ENCODE results near the gene HIKESHI. TPM values are rescaled to one million over a fixed set of nuclear protein-coding genes. Genes with fewer than 3 reads are reported as not detected.
"Not testable (repeated sequence)": the region's sequence is repeated elsewhere in the genome, so short reads cannot be mapped to it uniquely, and the experiment has no call there.

HIKESHI gene
- total RNA-seq, 1 donor from 2014 or later, result 27.5 TPM

DNA sequence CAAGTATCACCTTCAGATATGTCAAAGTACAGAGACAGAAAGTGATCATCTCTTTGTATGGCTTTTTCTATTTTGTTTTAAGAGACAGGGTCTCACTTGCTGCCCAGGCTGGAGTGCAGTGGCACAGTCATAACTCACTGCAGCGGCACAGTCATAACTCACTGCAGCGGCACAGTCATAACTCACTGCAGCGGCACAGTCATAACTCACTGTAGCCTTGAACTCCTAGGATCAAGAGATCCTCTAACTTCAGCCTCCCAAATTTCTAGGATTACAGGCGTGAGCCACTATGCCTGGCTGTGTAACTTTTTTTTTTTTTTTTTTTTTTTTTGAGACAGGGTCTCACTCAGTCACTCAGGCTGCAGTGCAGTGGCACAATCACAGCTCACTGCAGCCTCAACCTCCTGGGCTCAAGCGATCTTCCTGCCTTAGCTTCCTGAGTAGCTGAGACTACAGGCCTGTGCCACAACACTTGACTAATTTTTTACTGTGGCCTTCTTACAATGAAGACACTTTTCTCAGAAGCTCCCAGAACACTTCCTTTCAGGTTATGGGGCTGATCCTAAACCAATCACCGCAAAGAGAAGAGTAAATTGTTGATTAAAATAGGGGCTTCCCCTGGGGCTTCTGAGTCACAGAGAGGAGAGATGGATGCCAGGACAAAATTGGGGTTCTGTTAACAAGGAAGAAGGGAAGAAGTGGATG is 9.0 kb upstream of the HIKESHI start:
- no peak for DNase-seq (ENCODE audit: low read depth)

DNA sequence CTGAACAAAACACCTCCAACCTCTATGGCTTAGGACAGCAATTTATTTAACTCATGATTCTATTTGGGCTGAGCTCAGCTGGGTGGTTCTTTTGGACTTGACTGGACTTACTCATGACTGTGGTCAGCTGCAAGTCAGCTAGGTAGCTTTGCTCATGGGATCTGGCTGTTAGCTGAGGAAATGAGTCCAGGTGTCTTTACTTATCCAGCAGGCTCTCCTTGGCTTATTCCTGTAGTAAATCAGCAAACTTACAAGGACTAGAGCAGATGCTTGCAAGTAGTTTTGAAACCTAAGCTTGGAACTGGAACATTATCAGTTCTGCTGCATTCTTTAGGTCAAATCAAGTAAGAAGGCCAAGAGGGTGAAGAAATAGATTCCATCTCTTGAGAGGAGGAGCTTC is 8.0 kb upstream of the HIKESHI start:
- no peak for DNase-seq (ENCODE audit: low read depth)

DNA sequence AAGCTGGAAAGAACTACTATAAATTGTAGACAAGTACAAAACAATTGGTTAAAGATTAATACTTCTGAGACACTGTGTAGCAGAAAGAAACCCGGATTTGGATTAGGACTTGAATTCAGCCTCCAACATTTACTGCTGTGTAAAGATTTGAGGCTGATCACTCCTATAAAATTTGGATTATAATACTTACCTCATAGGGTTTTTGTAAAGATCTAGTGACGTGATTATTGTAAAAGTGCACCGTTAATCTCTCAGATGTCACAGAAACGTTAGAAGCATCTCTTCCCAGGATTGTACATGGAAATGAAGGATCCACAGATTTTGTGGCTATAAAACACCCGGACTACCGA is 323 bp upstream of the HIKESHI start:
- no peak for DNase-seq (ENCODE audit: low read depth)

DNA sequence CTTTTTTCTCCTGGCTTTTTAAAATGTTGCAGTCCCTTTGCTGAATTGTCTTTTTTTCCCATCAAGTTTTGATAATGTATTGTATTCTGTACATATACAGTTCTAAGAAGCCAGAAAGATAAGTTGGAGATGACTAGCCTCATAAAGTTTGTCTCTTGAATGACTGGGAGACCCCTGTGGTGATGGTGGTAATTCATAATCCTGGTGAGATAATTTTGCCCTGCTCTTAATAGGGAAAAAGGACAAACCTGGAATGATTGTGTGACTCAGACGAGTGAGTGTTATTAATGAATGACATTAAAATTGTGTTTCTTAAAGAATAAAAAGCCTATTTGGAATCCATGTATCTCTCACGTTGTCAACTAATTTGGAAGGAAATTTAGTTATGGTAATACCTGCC is 1.2 kb downstream of the HIKESHI start:
- DNase-seq (ENCODE audit: low read depth), result no peak

DNA sequence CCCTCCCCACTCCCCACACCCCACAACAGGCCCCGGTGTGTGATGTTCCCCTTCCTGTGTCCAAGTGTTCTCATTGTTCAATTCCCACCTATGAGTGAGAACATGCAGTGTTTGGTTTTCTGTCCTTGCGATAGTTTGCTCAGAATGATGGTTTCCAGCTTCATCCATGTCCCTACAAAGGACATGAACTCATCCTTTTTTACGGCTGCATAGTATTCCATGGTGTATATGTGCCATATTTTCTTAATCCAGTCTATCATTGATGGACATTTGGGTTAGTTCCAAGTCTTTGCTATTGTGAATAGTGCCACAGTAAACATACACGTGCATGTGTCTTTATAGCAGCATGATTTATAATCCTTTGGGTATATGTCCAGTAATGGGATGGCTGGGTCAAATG is 6.7 kb downstream of the HIKESHI start:
- DNase-seq (ENCODE audit: low read depth), result not testable (repeated sequence)

DNA sequence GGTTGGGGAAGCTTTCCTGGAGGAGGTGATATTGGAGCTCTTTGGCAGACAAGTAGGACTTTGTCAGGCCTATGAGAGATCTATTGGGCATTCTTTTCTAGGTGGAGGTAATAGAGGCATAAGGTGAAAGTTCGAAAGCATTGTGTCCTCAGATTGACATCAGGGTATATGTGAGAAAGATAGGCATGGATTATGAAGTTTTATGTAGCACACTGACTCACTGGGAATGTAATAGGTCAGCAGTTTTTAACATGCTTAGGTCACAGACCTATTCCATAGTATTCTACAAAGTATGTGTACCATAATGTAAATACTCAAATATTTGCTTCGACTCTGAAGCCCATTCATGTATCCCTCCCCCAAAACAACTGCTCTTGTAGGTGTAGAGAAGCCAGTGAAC is 11.8 kb downstream of the HIKESHI start:
- DNase-seq (ENCODE audit: low read depth), result no peak

DNA sequence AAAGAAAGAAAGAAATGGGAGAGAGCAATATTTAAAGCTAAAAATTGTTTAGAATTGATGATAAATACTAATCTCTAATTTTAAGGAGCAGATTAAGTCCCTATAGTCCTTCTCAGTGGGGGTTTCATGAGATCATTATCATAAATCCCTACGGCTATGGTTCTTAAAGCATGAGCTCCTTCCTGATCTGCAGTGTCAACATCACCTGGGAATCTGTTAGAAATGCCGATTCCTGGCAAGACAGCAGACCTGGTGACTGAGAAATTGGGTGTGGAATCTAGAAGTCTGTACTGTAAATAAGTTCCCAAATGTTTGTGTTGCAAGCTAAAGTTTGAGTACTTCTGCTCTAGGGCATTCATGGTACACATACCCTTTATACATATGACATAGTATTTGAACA is 12.6 kb downstream of the HIKESHI start:
- DNase-seq (ENCODE audit: low read depth), result no peak

DNA sequence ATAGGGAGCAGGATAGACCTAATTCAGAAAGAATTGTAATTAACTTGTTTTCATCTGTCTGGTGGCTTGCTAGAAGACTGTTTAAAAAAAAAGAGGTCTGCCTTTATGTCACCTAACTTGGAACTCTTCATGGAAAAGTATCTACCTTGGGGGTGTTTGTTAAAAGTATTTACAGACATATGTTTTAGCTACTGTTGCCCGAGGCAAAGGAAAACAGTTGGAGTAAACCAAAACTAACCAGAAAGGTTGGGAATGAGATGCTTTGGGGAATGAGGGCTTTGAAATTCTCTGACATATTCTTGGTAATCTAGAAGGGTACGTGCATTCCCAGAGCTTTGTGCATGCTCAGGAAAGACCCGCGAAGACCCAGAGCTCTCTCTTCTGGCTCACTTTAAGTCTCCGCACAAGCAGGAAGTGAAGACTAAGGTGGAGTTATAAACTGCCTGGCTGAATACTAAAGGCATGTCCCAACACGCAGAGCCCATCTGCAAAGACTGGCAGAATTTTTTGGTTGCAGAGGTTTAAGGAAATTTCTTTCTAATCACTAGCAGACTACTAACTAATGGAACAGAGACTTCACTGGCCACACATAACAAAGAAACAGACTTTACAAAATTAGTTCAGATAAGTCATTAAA is 33.2 kb downstream of the HIKESHI start:
- no peak for DNase-seq (ENCODE audit: low read depth)

DNA sequence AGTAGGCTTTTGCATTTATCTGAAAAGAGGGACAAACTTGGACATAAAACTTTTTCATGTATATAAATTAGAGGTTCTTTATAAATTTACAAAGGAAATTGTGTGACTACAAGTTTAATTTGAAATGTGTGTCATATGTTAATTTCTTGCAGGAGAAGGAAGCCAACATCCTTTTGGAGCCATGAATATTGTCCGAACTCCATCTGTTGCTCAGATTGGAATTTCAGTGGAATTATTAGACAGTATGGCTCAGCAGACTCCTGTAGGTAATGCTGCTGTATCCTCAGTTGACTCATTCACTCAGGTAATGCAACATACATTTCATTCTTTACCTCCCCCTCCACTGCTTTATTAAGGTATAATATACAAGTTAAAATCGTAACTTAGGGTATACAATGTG is 35.2 kb downstream of the HIKESHI start:
- DNase-seq (ENCODE audit: low read depth), result no peak

DNA sequence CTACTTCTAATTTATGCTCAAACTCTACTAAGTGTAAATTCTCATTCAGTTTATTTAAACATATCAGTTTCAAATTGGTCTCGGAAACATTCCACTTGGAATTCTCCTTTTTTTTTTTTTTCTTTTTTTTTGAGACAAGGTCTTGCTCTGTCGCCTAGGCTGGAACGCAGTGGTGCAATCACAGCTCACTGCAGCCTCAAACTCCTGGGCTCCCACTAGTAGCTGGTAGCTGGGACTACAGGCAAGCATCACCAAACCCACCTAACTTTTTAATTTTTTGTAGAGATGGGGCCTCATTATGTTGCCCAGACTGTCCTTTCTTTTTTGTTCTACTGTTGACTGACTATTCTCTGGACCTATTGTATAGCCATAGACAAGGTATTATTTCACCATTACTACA is 39.3 kb downstream of the HIKESHI start:
- no peak for DNase-seq (ENCODE audit: low read depth)

DNA sequence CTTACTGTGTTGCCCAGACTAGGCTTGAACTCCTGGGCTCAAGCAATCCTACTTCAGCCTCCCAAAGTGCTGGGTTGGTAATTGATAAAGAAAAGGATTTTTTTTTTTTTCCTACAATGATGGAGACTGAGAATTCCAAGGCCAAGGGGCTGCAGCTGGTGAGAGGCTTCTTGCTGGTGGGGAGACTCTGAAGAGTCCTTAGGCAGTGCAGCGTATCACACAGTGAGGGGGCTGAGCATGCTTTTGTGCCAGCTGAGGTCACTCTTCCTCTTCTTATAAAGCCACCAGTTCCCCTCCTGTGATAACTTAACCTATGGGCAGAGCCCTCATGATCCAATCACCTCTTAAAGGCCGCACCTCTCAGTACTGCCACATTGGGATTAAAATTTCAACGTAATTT is 44.5 kb downstream of the HIKESHI start:
- DNase-seq (ENCODE audit: low read depth), result no peak

DNA sequence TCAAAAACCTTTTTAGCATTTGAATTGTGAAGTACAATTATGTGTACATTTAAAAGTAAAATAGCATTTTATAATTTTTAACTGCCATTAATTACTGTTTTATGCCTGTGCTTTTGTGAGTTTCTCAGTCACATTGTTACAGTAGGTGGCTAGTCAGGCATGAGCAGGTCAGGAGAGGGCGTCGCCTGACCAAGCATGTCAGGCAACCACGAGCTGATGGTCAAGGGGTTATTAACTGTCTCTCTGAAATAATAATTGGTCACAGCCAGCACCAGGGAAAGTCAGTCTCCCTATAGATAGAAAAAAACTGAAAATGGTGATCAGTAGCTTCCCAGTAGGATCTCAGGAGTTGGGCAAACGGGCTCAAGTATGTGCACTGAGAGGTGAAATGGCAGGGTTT is 53.2 kb downstream of the HIKESHI start:
- peak; percentile 34 for DNase-seq (ENCODE audit: low read depth)

DNA sequence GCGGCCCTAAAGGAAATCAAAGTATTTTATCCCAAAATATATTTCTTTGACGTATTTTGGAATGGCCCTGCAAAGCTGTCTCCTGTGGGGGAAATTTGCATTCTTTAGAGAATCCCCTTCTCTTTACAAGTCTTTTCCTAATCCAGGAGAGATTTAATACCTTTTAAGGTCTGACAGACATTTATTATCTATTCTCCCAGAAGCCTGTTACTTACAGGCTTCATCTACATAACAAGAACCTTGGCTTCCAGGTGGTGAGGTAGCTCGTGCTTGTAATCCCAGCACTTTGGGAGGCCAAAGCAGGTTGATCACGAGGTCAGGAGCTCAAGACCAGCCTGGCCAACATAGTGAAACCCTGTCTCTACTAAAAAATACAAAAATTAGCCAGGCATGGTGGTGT is 55.4 kb downstream of the HIKESHI start:
- DNase-seq (ENCODE audit: low read depth), result not testable (repeated sequence)

DNA sequence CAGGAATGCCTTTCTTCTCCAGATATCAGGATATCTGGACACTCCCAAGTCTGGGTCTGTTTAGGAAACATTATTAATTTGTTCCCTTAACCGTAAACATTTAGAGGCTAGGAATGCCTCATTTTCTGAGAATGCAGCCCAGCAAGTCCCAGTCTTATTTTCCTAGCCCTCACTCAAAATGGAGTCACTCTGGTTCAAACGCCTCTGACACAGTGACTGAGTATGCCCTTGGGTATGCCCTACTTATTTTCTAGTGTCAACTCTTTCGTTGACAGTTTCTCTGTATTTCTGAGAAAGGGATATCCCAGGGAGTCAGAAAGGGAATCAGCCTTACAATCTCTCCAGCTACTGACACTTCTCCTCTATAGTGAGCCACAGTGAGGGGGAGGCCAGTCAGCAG is 56.7 kb downstream of the HIKESHI start:
- no peak for DNase-seq (ENCODE audit: low read depth)

DNA sequence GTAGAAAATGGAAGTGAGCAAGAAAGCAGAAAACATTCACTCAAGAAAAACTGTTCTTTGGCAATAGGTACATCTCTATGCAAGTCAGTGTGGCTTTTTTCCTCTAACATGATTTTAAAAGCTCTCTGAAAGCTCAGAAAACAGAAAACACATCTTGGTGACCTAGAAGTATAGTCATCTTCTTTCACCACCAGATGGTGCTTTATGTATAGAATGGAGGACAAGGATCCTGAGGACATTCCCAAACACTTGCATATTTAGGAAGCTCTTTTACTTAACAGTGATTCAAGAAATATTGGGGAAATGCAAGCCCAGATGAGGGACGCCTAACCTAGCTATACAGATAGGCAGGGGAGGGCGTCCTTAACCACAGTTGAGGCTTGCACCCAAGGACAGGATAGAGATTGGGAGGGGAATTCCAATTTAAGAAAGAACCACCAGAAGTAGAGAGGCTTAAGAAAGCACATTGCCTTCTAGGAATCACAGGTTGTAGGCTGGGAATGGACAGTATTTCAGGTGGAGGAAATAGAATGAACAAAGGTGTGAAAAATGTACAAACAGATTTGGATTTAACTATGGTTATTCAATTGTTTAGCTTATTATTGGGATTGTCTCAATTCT is 58.8 kb downstream of the HIKESHI start:
- peak; percentile 50 for DNase-seq (ENCODE audit: low read depth)

DNA sequence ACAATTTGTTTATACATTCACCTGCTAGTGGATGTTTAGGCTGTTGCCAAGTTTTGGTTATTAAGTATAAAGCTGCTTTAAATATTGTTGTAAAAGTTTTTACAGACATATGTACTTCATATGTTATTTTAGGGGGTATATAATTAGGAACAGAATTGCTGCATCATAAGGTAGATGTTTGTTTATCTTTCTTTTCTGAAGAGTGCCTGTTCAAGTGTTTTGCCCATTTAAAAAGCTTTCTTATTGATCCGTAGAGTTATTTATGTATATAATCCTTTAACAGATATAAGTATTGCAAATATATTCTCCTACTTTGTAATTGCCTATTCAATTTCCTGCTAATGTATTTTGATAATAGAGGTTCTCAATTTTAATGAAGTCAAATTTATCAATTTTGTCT is 61.4 kb downstream of the HIKESHI start:
- DNase-seq (ENCODE audit: low read depth), result no peak

DNA sequence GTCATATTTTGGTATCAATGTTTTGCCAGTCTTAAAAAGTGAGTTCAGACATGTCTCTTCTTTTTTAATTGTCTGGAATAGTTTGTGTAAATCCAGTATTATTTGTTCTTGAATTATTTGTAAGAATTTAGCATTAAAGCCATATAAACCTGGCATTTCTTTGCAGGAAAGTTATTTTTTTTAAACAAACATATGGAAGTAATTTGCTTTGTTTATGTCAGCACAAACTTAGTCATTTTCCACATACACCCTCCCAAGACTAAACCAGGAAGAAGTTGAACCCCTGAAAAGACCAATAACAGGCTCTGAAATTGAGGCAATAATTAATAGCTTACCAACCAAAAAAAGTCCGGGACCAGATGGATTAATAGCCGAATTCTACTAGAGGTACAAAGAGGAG is 63.5 kb downstream of the HIKESHI start:
- DNase-seq (ENCODE audit: low read depth), result no peak

DNA sequence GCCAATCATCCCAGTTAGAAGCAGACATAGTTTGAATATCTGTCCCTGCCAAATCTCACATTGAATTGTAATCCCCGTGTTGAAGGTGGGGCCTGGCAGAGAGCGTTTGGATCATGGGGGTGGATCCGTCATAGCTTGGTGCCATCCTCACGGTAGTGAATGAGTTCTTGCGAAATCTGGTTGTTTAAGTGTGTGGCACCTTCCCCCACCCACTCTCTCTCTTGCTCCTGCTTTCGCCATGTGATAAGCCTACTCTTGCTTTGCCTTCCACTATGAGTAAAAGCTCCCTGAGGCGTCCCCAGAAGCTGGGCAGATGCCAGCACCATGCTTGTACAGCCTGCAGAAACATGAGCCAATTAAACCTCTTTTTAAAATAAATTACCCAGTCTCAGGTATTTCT is 67.6 kb downstream of the HIKESHI start:
- no peak for DNase-seq (ENCODE audit: low read depth)

DNA sequence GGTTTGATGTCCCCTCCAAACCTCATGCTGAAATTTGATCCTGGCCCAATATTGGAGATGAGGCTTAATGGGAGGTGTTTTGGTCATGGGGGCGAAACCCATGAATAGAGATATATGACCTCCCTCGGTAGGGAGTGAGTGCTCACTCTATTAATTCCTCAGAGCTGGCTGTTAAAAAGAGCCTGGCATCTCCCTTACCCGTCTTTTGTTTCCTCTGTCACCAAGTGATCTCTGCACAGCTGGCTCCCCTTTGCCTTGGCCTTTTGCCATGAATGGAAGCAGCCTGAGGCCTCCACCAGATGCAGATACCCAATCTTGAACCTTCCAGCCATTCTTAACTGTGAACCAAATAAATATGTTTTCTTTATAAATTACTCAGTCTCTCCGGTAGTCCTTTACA is 68.1 kb downstream of the HIKESHI start:
- DNase-seq (ENCODE audit: low read depth), result no peak

DNA sequence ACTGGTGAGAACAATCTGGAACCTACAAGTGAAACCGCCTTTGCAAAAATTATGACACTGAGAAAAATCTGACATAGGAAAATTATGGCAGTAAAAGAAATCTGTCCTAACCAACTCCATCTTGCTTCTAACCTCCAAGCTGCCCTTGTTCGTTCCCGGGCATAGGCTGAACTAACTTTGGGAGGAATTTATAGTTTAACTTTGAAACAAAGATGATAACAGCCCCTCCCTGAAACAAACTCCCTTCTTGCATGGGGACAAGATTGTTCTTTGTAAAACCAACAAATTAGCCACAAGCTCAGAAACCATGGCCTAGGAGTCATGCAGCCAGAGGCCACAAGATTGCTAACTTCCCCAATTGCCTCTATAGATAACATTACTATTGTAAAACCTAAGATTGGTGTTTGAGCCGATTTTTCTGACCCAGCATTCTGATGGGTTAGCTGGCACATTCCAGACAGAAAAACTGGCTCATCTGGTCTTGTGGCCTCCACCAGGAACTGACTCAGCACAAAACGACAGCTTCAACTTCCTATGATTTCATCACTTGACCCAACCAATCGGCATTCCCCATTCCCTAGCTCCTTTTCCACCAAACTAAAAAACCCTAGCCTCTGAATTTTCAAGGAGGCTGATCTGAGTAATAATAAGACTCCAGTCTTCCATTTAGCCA is 69.0 kb downstream of the HIKESHI start:
- peak; percentile 53 for DNase-seq (ENCODE audit: low read depth)

DNA sequence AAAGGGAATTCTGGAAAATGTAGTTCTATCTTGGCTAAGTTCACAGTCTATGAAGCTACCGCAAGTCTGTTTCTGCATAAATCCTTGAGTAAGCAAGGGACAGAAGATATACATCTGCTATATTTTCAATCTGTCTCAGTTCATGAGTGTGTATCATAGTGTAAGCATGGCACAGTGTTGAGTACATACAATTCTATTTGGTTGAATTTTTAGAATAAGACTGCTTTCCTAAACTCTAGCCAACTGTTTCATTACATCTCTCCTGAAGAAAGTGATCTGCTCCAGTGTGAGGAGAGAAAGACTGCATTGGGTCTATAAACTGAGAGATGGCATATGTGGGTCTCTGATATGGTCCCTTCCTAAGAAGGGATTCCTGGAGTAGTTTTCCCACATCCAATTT is 70.0 kb downstream of the HIKESHI start:
- no peak for DNase-seq (ENCODE audit: low read depth)

DNA sequence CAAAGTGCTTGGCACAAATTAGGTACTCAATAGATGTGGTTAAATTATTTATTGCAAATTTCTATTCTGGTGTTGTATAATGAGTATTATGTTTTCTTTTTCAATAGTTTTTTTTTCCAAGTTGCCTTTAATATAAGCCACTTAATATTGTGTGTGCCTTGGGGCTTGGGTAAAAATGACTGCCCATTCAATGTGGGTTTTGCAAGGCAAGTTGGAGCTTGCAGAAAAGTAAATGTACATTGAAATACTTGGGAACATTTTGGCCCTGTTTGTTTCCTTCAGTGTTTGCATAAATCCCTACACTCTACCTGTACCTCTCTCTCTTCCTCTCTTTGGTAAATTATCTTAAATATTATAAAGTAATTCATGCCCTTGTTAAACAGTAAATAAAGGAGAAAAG is 70.5 kb downstream of the HIKESHI start:
- DNase-seq (ENCODE audit: low read depth), result no peak

DNA sequence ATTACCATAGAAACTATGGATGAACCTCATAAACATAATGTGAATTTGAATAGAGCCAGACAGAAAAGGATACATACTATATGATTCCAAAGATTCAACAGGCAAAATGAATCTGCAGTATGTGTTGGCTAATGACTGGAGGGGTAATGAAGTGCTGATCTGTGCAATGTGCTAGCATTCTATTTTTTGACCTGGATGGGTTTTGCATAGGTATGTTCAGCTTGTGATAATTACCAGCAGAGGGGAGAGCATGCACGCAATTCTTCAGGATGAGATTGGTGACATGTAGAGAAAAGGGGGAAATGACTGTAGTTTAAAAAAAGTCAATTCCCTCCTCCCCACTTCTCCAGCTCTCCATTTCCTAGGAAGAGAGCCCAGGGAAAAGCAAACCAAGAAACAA is 72.0 kb downstream of the HIKESHI start:
- DNase-seq (ENCODE audit: low read depth), result no peak

All from renal cortical epithelial cell (primary cell).